Calu3 (cell line): ENCODE results near the gene KIR3DL1. TPM values are rescaled to one million over a fixed set of nuclear protein-coding genes. Genes with fewer than 3 reads are reported as not detected.

Experiments
- BruUV-seq: library from RNA; stranded (reverse); fragments of 400-500 nt; replicated peaks from 2 replicates; lab custom pipeline; 2021; lab: Mats Ljungman, UMichigan
- CTCF ChIA-PET: fragments of 300-600 bp; sonication (Branson Sonifier 250); formaldehyde crosslinking; loops from one replicate; lab custom pipeline; 2022; ENCODE audit warnings: antibody characterized with exemption; lab: Charles Lee
- DNase-seq: peaks from one replicate; pipeline ENCODE4 v3.0.0; 2022
- H3K27ac Mint-ChIP-seq: one replicate; pipeline ENCODE4 v1.8.0; 2022; ENCODE audit warnings: mixed read lengths; ENCODE audit not compliant: unreplicated experiment
- H3K27me3 Mint-ChIP-seq: one replicate; pipeline ENCODE4 v1.8.0; 2022; ENCODE audit warnings: mixed read lengths; ENCODE audit not compliant: unreplicated experiment
- H3K36me3 Mint-ChIP-seq: one replicate; pipeline ENCODE4 v1.8.0; 2022; ENCODE audit warnings: mild to moderate bottlenecking, moderate library complexity, mixed read lengths; ENCODE audit not compliant: insufficient read depth, unreplicated experiment
- H3K4me1 Mint-ChIP-seq: one replicate; pipeline ENCODE4 v1.8.0; 2022; ENCODE audit warnings: mild to moderate bottlenecking, low read depth, mixed read lengths; ENCODE audit not compliant: unreplicated experiment
- H3K4me3 Mint-ChIP-seq: one replicate; pipeline ENCODE4 v1.8.0; 2022; ENCODE audit warnings: mild to moderate bottlenecking, low read depth, moderate library complexity, mixed read lengths; ENCODE audit not compliant: unreplicated experiment
- H3K9me3 Mint-ChIP-seq: one replicate; pipeline ENCODE4 v1.8.0; 2022; ENCODE audit warnings: low read depth, mixed read lengths; ENCODE audit not compliant: unreplicated experiment
- CTCF ChIP-seq: fragments of 200-600 bp; IDR thresholded peaks from one replicate; pipeline ENCODE4 v1.8.0; 2022; ENCODE audit warnings: antibody characterized with exemption; ENCODE audit not compliant: unreplicated experiment
- intact Hi-C: fragments of 100-400 bp; cut with micrococcal nuclease; formaldehyde crosslinking; loops from one replicate; pipeline ENCODE4 v1.10.0; 2022; ENCODE audit not compliant: unreplicated experiment
- total RNA-seq: library from RNA; stranded (reverse); gene quantifications from 2 replicates; pipeline ENCODE4 v1.2.3, GENCODE V29; 2022

The KIR3DL1 gene
- total RNA-seq, 1 experiment from 2014 or later: not detected

GRCh38 chr19:54795758-54796157 is 20.5 kb upstream of the KIR3DL1 start:
- no peak for DNase-seq
- no peak for TF ChIP-seq CTCF
- Mint-ChIP-seq H3K27ac (no peak overlapping the region), H3K27me3 (peaks cover 53% of the 10 kb centered on the region), H3K4me1 (no peaks in the 10 kb centered on the region), H3K9me3 (peaks cover 4% of the 10 kb centered on the region), H3K4me3 (no peak overlapping the region), H3K36me3 (no peaks in the 10 kb centered on the region)
- no TSS peak for BruUV-seq
- CTCF ChIA-PET: interaction anchor here (0.6 to 0.7 kb wide), 2 partner anchors 10 to 82 kb away, joined by 3 read pairs; no protein-coding TSS in a partner anchor
- intact Hi-C loops: no loop called here

- intact Hi-C loops: no loop called here
- no peak for TF ChIP-seq CTCF
- Mint-ChIP-seq H3K4me1 (no peaks in the 10 kb centered on the region), H3K27ac (no peak within 1 kb of the TSS), H3K36me3 (no peaks in the 10 kb centered on the region), H3K9me3 (peaks cover 6% of the 10 kb centered on the region), H3K27me3 (peaks cover 84% of the 10 kb centered on the region), H3K4me3 (no peak within 1 kb of the TSS)
- BruUV-seq: no TSS peak
- no peak for DNase-seq
- CTCF ChIA-PET: no interaction called here
These were observed 12.9 kb upstream of the KIR3DL1 start, which contains the start of gene KIR2DL4 for GRCh38 chr19:54803410-54803809. KIR2DL4 (plus strand) TSS chr19:54803610; CDS start chr19:54803652, 42 bp downstream.

- BruUV-seq: no TSS peak
- CTCF ChIA-PET: interaction anchor here (0.5 kb wide), 1 partner anchor 573 kb away, joined by 3 read pairs; the partner anchor contains the start of gene TMEM190
- no peaks in the 10 kb centered on the region for H3K36me3 Mint-ChIP-seq
- no peak for DNase-seq
- intact Hi-C loops: no loop called here
- TF ChIP-seq CTCF: no peak
- peaks cover 6% of the 10 kb centered on the region for H3K9me3 Mint-ChIP-seq
- no peak overlapping the region for H3K27ac Mint-ChIP-seq
- no peak overlapping the region for H3K4me3 Mint-ChIP-seq
- H3K27me3 Mint-ChIP-seq: peaks cover 84% of the 10 kb centered on the region
- no peaks in the 10 kb centered on the region for H3K4me1 Mint-ChIP-seq
These were observed 12.2 kb upstream of the KIR3DL1 start for GRCh38 chr19:54804101-54804500.

GRCh38 chr19:54804571-54804970 is 11.7 kb upstream of the KIR3DL1 start:
- no peaks in the 10 kb centered on the region for H3K36me3 Mint-ChIP-seq
- CTCF ChIA-PET: no interaction called here
- BruUV-seq: no TSS peak
- DNase-seq: no peak
- peaks cover 3% of the 10 kb centered on the region for H3K9me3 Mint-ChIP-seq
- H3K4me3 Mint-ChIP-seq: no peak overlapping the region
- no peaks in the 10 kb centered on the region for H3K4me1 Mint-ChIP-seq
- peaks cover 84% of the 10 kb centered on the region for H3K27me3 Mint-ChIP-seq
- TF ChIP-seq CTCF: no peak
- intact Hi-C loops: no loop called here
- no peak overlapping the region for H3K27ac Mint-ChIP-seq
